22Rv1 (cell line): Measurements from ENCODE around the gene KREMEN2.

Source experiments
- ZFX ChIP-seq: fragments of 450-650 bp; IDR thresholded peaks from 2 replicates; pipeline ENCODE4 v1.6.1; 2017; ENCODE audit warnings: antibody characterized with exemption, borderline replicate concordance
- TF ChIP-seq, protein P1 (sequence below): fragments of 450-650 bp; IDR thresholded peaks from 2 replicates; pipeline ENCODE4 v1.5.1; 2017; ENCODE audit warnings: mild to moderate bottlenecking

GRCh38 chr16:2962334-2963073 is 1.6 kb upstream of the KREMEN2 start:
- TF ChIP-seq, protein P1, sequence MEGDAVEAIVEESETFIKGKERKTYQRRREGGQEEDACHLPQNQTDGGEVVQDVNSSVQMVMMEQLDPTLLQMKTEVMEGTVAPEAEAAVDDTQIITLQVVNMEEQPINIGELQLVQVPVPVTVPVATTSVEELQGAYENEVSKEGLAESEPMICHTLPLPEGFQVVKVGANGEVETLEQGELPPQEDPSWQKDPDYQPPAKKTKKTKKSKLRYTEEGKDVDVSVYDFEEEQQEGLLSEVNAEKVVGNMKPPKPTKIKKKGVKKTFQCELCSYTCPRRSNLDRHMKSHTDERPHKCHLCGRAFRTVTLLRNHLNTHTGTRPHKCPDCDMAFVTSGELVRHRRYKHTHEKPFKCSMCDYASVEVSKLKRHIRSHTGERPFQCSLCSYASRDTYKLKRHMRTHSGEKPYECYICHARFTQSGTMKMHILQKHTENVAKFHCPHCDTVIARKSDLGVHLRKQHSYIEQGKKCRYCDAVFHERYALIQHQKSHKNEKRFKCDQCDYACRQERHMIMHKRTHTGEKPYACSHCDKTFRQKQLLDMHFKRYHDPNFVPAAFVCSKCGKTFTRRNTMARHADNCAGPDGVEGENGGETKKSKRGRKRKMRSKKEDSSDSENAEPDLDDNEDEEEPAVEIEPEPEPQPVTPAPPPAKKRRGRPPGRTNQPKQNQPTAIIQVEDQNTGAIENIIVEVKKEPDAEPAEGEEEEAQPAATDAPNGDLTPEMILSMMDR, result no peak
- no peak for TF ChIP-seq ZFX
